Panc1 (cell line): ENCODE results near the gene FGG. TPM values are rescaled to one million over a fixed set of nuclear protein-coding genes. Genes with fewer than 3 reads are reported as not detected.

Source experiments
- ATAC-seq: fragments of 200-7000 bp; cut with Tn5 transposase; 2 replicates; pipeline ENCODE4 v1.9.1; 2020; ENCODE audit warnings: mild to moderate bottlenecking, moderate library complexity
- BruUV-seq: library from RNA; stranded (reverse); fragments of 400-500 nt; replicated peaks from 2 replicates; lab custom pipeline; 2021; lab: Mats Ljungman, UMichigan
- CTCF ChIA-PET: fragments of 300-600 bp; sonication (Branson Sonifier 250); formaldehyde crosslinking; loops from one replicate; lab custom pipeline; 2022; ENCODE audit warnings: antibody characterized with exemption; lab: Charles Lee
- POLR2A ChIA-PET: fragments of 300-600 bp; sonication (Branson Sonifier 250); formaldehyde crosslinking; loops from one replicate; lab custom pipeline; 2022; ENCODE audit warnings: antibody characterized with exemption; lab: Charles Lee
- DNase-seq: peaks from one replicate; pipeline ENCODE4 v3.0.0-alpha.2; 2010; ENCODE audit warnings: low read depth, low spot score
- H3K27ac ChIP-seq: 2 replicates; pipeline ENCODE4 v1.5.1; 2011; ENCODE audit warnings: mild to moderate bottlenecking, low read length, inconsistent platforms
- H3K27me3 ChIP-seq: fragments of 200-500 bp; sonication (Bioruptor generic); 2 replicates; pipeline ENCODE4 v1.6.0; 2014; ENCODE audit warnings: low read length, inconsistent platforms; ENCODE audit not compliant: control insufficient read depth, insufficient read depth
- H3K36me3 ChIP-seq: fragments of 200-500 bp; sonication (Bioruptor generic); 2 replicates; pipeline ENCODE4 v1.5.1; 2014; ENCODE audit warnings: inconsistent platforms, mild to moderate bottlenecking, low read length, moderate library complexity; ENCODE audit not compliant: control insufficient read depth, insufficient read depth
- H3K4me1 ChIP-seq: 2 replicates; pipeline ENCODE4 v1.5.1; 2011; ENCODE audit warnings: inconsistent platforms, mild to moderate bottlenecking, low read length, moderate library complexity; ENCODE audit not compliant: control insufficient read depth, insufficient read depth
- H3K4me3 ChIP-seq, 2 experiments: 2 replicates each; pipeline ENCODE4 v1.5.1; 2011 to 2012; ENCODE audit warnings: low read depth in 2 of 2, low read length in 2 of 2, mild to moderate bottlenecking in 2 of 2, inconsistent platforms in 1 of 2, moderate library complexity in 1 of 2
- H3K9me3 ChIP-seq: fragments of 200-500 bp; sonication (Bioruptor generic); 2 replicates; pipeline ENCODE4 v1.5.1; 2014; ENCODE audit warnings: low read depth, mild to moderate bottlenecking, inconsistent platforms, low read length, moderate library complexity; ENCODE audit not compliant: control insufficient read depth, insufficient read depth
- POLR2AphosphoS5 ChIP-seq: IDR thresholded peaks from 2 replicates; pipeline ENCODE4 v1.6.1; 2012; ENCODE audit warnings: mild to moderate bottlenecking, low read depth, low read length, moderate library complexity
- SIN3A ChIP-seq: IDR thresholded peaks from 2 replicates; pipeline ENCODE4 v1.6.1; 2012; ENCODE audit warnings: low read depth, mild to moderate bottlenecking, low read length, moderate library complexity, borderline replicate concordance; ENCODE audit not compliant: insufficient read depth
- TCF7L2 ChIP-seq: IDR thresholded peaks from 2 replicates; pipeline ENCODE4 v1.6.1; 2011; ENCODE audit warnings: mild to moderate bottlenecking, low read depth, low read length, inconsistent platforms
- in situ Hi-C: cut with HindIII; loops from 2 replicates; pipeline ENCODE4 v1.10.0; 2016; ENCODE audit warnings: low sequenced_read_pairs, low pct_unique_long_range_greater_than_20kb
- intact Hi-C: fragments of 100-400 bp; cut with micrococcal nuclease; formaldehyde crosslinking; loops from one replicate; pipeline ENCODE4 v1.10.0; 2022; ENCODE audit not compliant: unreplicated experiment
- total RNA-seq: library from RNA; stranded (reverse); gene quantifications from one replicate; pipeline ENCODE4 v1.2.1, GENCODE V29; 2021; ENCODE audit not compliant: unreplicated experiment
- TF ChIP-seq, protein P1 (sequence below), 2 experiments: IDR thresholded peaks; 2 replicates each; pipeline ENCODE4 v1.6.1; 2011 to 2012; ENCODE audit warnings: low read depth in 2 of 2, control low read depth in 1 of 2, low read length in 1 of 2, mild to moderate bottlenecking in 1 of 2, moderate library complexity in 1 of 2; ENCODE audit not compliant: insufficient read depth in 1 of 2
- TF ChIP-seq, protein P2 (sequence below): fragments of 450-650 bp; IDR thresholded peaks from 2 replicates; pipeline ENCODE4 v1.5.1; 2017; ENCODE audit warnings: mild to moderate bottlenecking

The FGG gene
- total RNA-seq, 1 experiment from 2014 or later, result 1.8 TPM

DNA sequence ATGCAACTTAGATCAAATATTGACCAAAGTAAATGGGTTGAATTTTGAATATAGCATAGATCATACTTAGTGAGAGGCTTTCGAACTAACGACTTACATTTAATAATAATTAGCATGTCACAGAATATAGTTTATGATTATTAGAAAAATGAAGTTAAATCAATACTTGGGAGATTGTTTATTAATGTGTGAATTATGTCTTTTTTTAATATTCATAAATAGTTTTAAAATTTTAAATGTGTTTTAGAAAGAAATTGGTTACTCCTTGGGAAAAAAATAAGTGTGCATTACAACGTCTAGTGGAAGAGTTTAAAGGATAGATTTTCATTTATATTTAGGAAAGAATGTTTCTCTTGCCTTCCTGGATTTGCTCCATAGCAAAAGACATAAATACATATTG, 29.2 kb downstream of the FGG start:
- in situ Hi-C loops (no loop called here), intact Hi-C loops (no loop called here)
- ATAC-seq (no peak), DNase-seq (no peak)
- H3K4me3 ChIP-seq, result no peak overlapping the region
- no peaks in the 10 kb centered on the region for H3K27me3 ChIP-seq
- no peak overlapping the region for H3K27ac ChIP-seq
- no peaks in the 10 kb centered on the region for H3K36me3 ChIP-seq
- no TSS peak for BruUV-seq
- ChIA-PET POLR2A (no interaction called here), CTCF (no interaction called here)
- no peak for TF ChIP-seq TCF7L2
- no peak for TF ChIP-seq POLR2AphosphoS5
- TF ChIP-seq SIN3A, result no peak
- TF ChIP-seq, protein P1, sequence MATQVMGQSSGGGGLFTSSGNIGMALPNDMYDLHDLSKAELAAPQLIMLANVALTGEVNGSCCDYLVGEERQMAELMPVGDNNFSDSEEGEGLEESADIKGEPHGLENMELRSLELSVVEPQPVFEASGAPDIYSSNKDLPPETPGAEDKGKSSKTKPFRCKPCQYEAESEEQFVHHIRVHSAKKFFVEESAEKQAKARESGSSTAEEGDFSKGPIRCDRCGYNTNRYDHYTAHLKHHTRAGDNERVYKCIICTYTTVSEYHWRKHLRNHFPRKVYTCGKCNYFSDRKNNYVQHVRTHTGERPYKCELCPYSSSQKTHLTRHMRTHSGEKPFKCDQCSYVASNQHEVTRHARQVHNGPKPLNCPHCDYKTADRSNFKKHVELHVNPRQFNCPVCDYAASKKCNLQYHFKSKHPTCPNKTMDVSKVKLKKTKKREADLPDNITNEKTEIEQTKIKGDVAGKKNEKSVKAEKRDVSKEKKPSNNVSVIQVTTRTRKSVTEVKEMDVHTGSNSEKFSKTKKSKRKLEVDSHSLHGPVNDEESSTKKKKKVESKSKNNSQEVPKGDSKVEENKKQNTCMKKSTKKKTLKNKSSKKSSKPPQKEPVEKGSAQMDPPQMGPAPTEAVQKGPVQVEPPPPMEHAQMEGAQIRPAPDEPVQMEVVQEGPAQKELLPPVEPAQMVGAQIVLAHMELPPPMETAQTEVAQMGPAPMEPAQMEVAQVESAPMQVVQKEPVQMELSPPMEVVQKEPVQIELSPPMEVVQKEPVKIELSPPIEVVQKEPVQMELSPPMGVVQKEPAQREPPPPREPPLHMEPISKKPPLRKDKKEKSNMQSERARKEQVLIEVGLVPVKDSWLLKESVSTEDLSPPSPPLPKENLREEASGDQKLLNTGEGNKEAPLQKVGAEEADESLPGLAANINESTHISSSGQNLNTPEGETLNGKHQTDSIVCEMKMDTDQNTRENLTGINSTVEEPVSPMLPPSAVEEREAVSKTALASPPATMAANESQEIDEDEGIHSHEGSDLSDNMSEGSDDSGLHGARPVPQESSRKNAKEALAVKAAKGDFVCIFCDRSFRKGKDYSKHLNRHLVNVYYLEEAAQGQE (IDR thresholded peaks at IDR 0.05; ENCODE audit: insufficient read depth in 1 of 2, low read depth in 2 of 2, low read length in 1 of 2), result no peak
- TF ChIP-seq, protein P2, sequence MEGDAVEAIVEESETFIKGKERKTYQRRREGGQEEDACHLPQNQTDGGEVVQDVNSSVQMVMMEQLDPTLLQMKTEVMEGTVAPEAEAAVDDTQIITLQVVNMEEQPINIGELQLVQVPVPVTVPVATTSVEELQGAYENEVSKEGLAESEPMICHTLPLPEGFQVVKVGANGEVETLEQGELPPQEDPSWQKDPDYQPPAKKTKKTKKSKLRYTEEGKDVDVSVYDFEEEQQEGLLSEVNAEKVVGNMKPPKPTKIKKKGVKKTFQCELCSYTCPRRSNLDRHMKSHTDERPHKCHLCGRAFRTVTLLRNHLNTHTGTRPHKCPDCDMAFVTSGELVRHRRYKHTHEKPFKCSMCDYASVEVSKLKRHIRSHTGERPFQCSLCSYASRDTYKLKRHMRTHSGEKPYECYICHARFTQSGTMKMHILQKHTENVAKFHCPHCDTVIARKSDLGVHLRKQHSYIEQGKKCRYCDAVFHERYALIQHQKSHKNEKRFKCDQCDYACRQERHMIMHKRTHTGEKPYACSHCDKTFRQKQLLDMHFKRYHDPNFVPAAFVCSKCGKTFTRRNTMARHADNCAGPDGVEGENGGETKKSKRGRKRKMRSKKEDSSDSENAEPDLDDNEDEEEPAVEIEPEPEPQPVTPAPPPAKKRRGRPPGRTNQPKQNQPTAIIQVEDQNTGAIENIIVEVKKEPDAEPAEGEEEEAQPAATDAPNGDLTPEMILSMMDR, result no peak
- no peaks in the 10 kb centered on the region for H3K9me3 ChIP-seq
- no peaks in the 10 kb centered on the region for H3K4me1 ChIP-seq

DNA sequence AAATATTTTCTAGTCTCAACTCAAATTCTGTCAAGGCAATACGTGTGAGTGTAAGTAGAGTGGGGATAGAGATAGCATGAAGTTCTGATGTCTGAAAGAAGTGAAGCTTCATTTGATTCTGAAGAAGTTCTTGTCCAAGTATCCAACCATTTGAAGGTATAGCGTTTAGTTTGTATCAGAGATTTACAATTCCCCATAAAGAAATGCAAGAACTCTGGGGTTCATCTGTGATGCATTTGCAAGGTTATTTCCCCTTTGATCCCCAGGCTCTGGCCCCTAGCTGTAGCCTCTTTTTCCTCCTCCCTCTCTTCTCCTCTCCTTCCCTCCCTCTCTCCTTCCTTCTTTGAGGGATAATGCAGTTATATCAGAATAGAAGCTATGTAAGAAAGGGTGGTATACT, 29.7 kb downstream of the FGG start:
- intact Hi-C loops, result no loop called here

More for the DNA sequence above, 29.7 kb downstream of the FGG start:
- ChIA-PET POLR2A (no interaction called here), CTCF (no interaction called here)
- in situ Hi-C loops, result no loop called here
- Histone ChIP-seq H3K4me1 (no peaks in the 10 kb centered on the region), H3K9me3 (no peaks in the 10 kb centered on the region), H3K27me3 (no peaks in the 10 kb centered on the region), H3K36me3 (no peaks in the 10 kb centered on the region), H3K4me3 (no peak overlapping the region), H3K27ac (no peak overlapping the region)
- DNase-seq (no peak), ATAC-seq (no peak)
- TF ChIP-seq, protein P2, result no peak
- TF ChIP-seq POLR2AphosphoS5 (no peak), SIN3A (no peak), TCF7L2 (no peak)
- TF ChIP-seq, protein P1 (IDR thresholded peaks at IDR 0.05; ENCODE audit: insufficient read depth in 1 of 2, low read depth in 2 of 2, low read length in 1 of 2), result no peak
- no TSS peak for BruUV-seq
